Gastrocnemius medialis (tissue), 4 donors: ENCODE results near the gene PLAC1.

Experiments
- CTCF ChIP-seq, 5 experiments: fragments of 450-650 bp in 3 of 5; fragments of 200-600 bp in 2 of 5; sonication (generic) in 2 of 5; IDR thresholded peaks in 4 of 5; conservative IDR thresholded peaks in 1 of 5; 1 replicate in 4 of 5; 2 replicates in 1 of 5; pipeline ENCODE4 v1.5.1; 2016 to 2019; ENCODE audit warnings: antibody characterized with exemption in 5 of 5, mild to moderate bottlenecking in 3 of 5, moderate library complexity in 3 of 5
- POLR2A ChIP-seq, 2 donors: fragments of 450-650 bp; IDR thresholded peaks; one replicate each; pipeline ENCODE4 v1.6.1; 2017; ENCODE audit warnings: antibody characterized with exemption in 2 of 2, mild to moderate bottlenecking in 2 of 2, moderate library complexity in 2 of 2

- TF ChIP-seq CTCF (IDR thresholded peaks at IDR 0.05 in 4 of 5, conservative IDR thresholded peaks at IDR 0.05 in 1 of 5): no peak
- no peak for TF ChIP-seq POLR2A (IDR thresholded peaks at IDR 0.05)
These were observed 124.9 kb downstream of the PLAC1 start for GRCh38 chrX:134533352-134533751.
